Endodermal cell (in vitro differentiated cells): Measurements from ENCODE around the gene IL5. TPM values are rescaled to one million over a fixed set of nuclear protein-coding genes. Genes with fewer than 3 reads are reported as not detected.

Experiments
- DNase-seq: peaks from one replicate; pipeline ENCODE4 v3.0.0-alpha.2; 2017
- H3K27ac ChIP-seq: 2 replicates; pipeline ENCODE4 v1.5.1; 2013; ENCODE audit warnings: mild to moderate bottlenecking, low read depth, low read length, moderate library complexity
- H3K27me3 ChIP-seq: 2 replicates; pipeline ENCODE4 v1.6.1; 2013; ENCODE audit warnings: mild to moderate bottlenecking, low read length, moderate library complexity; ENCODE audit not compliant: insufficient read depth, control insufficient read depth, poor library complexity, severe bottlenecking
- H3K36me3 ChIP-seq: 2 replicates; pipeline ENCODE4 v1.7.0; 2013; ENCODE audit warnings: mild to moderate bottlenecking, low read length, moderate library complexity; ENCODE audit not compliant: control insufficient read depth, insufficient read depth
- H3K4me1 ChIP-seq: one replicate; pipeline ENCODE4 v1.7.0; 2013; ENCODE audit warnings: low read length; ENCODE audit not compliant: control insufficient read depth, insufficient read depth
- H3K4me3 ChIP-seq: 2 replicates; pipeline ENCODE4 v1.5.1; 2013; ENCODE audit warnings: mild to moderate bottlenecking, low read length, moderate library complexity
- H3K9ac ChIP-seq: 2 replicates; pipeline ENCODE4 v1.6.1; 2013; ENCODE audit warnings: mild to moderate bottlenecking, low read length, moderate library complexity; ENCODE audit not compliant: poor library complexity, severe bottlenecking; ENCODE audit errors: extremely low read depth
- H3K9me3 ChIP-seq: 2 replicates; pipeline ENCODE4 v1.6.1; 2013; ENCODE audit warnings: mild to moderate bottlenecking, low read length, moderate library complexity; ENCODE audit not compliant: control insufficient read depth
- H3K27ac Mint-ChIP-seq: 2 replicates; pipeline ENCODE4 v1.8.0; 2020; ENCODE audit warnings: mixed read lengths
- H3K27me3 Mint-ChIP-seq: 2 replicates; pipeline ENCODE4 v1.8.0; 2021; ENCODE audit warnings: mild to moderate bottlenecking, mixed read lengths; ENCODE audit not compliant: insufficient read depth
- H3K36me3 Mint-ChIP-seq: 2 replicates; pipeline ENCODE4 v1.8.0; 2020; ENCODE audit warnings: low read depth, mixed read lengths
- H3K4me1 Mint-ChIP-seq: 2 replicates; pipeline ENCODE4 v1.8.0; 2020; ENCODE audit warnings: mixed read lengths
- H3K4me3 Mint-ChIP-seq: 2 replicates; pipeline ENCODE4 v1.8.0; 2020; ENCODE audit warnings: mild to moderate bottlenecking, moderate library complexity, mixed read lengths
- H3K9me3 Mint-ChIP-seq: 2 replicates; pipeline ENCODE4 v1.8.0; 2020; ENCODE audit warnings: mild to moderate bottlenecking, mixed read lengths
- WGBS, 2 experiments: methylation state at CpG; one replicate each; pipeline versions ENCODE4 v1.1.5 to v1.1.7; 2013; ENCODE audit warnings: missing lambda C conversion rate in 2 of 2, mixed read lengths in 1 of 2; ENCODE audit not compliant: insufficient coverage in 1 of 2, insufficient read length in 1 of 2; 5-methylcytosine and 5-hydroxymethylcytosine counted together
- total RNA-seq, 2 donors: library from RNA; stranded (reverse); fragmentation: NEBNext Ultra II Directional in 1 of 2; extraction: Animal tissue kit (Norgen Biotek cat#: 25700) in 1 of 2; gene quantifications; 2 replicates in 1 of 2; 3 replicates in 1 of 2; pipeline ENCODE4 v1.2.1, GENCODE V29; 2021
- TF ChIP-seq, protein P1 (sequence below): fragments of 200-600 bp; sonication (generic); conservative IDR thresholded peaks from 2 replicates; pipeline ENCODE4 v1.5.0; 2021; ENCODE audit warnings: antibody characterized with exemption, mild to moderate bottlenecking

Gene IL5
- total RNA-seq, 2 donors from 2014 or later, result not detected

DNA sequence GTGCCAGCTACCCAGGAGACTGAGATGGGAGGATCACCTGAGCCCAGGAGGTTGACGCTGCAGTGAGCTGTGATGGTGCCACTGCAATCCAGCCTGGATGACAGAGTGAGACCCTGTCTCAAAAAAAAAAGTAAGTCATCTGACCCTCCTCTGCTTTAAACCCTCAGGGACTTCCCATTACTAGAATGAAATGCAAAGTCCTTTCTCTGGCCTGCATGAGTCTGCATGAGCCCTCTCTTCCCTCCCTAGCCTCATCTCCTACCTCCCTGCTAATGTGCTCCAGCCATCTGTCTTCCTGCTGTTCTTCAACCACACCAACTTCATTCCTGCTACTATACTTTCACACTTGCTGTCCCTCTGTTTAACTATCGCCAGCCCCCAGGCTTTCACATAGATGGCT lies 15.3 kb downstream of the IL5 start:
- H3K4me1 Mint-ChIP-seq, result no peaks in the 10 kb centered on the region
- WGBS, 2 experiments, result 71 to 89% methylated on average over 1 to 2 of the region's 2 CpGs
- H3K9me3 Mint-ChIP-seq, result no peaks in the 10 kb centered on the region

DNA sequence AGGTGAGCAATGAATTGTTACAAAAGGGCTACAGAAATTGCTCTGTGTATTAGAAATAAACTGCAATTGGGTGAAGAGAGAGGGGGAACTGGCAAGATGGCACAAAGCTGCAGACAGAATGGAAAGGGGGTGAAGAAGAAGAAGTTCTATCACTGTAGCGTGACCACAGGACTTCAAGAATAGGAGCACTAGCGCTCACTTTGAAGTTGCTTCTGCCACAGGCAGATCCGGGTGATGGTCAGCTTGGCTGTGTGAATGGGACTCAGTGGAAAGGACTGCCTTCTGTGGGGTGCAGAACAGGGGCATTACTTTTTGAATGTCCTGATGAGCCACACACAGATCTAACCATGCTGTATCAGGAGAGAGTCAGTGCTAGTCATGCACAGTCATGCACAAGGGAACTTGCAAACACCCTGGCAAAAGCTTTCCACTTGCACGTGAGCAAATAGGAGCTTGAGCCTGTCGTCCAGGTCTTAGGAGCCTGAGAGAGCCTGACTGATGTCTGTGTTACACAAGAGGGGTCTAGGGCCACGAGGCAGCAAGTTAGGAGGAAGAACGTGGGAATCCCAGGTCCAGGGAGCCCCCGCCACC lies 16.3 kb downstream of the IL5 start:
- no peaks in the 10 kb centered on the region for H3K36me3 Mint-ChIP-seq
- H3K9ac ChIP-seq, result no peak overlapping the region
- H3K4me1 Mint-ChIP-seq, result no peaks in the 10 kb centered on the region
- no peak for DNase-seq
- H3K9me3 Mint-ChIP-seq, result peaks cover 5% of the 10 kb centered on the region
- peak overlapping the region; percentile 67 for H3K4me3 ChIP-seq
- no peaks in the 10 kb centered on the region for H3K9me3 ChIP-seq
- TF ChIP-seq, protein P1, sequence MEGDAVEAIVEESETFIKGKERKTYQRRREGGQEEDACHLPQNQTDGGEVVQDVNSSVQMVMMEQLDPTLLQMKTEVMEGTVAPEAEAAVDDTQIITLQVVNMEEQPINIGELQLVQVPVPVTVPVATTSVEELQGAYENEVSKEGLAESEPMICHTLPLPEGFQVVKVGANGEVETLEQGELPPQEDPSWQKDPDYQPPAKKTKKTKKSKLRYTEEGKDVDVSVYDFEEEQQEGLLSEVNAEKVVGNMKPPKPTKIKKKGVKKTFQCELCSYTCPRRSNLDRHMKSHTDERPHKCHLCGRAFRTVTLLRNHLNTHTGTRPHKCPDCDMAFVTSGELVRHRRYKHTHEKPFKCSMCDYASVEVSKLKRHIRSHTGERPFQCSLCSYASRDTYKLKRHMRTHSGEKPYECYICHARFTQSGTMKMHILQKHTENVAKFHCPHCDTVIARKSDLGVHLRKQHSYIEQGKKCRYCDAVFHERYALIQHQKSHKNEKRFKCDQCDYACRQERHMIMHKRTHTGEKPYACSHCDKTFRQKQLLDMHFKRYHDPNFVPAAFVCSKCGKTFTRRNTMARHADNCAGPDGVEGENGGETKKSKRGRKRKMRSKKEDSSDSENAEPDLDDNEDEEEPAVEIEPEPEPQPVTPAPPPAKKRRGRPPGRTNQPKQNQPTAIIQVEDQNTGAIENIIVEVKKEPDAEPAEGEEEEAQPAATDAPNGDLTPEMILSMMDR, result no peak
- peaks cover 13% of the 10 kb centered on the region for H3K27me3 ChIP-seq
- H3K27me3 Mint-ChIP-seq, result peaks cover 9% of the 10 kb centered on the region
- WGBS, 2 experiments, result 80 to 89% methylated on average over 6 to 8 of the region's 8 CpGs
- H3K36me3 ChIP-seq, result no peaks in the 10 kb centered on the region
- no peak overlapping the region for H3K27ac Mint-ChIP-seq
- H3K4me3 Mint-ChIP-seq, result peak overlapping the region; percentile 25
- no peaks in the 10 kb centered on the region for H3K4me1 ChIP-seq
- H3K27ac ChIP-seq, result no peak overlapping the region

More for the DNA sequence above, 15.3 kb downstream of the IL5 start:
- Histone ChIP-seq H3K36me3 (no peaks in the 10 kb centered on the region), H3K27me3 (peaks cover 20% of the 10 kb centered on the region), H3K4me1 (no peaks in the 10 kb centered on the region), H3K9ac (no peak overlapping the region), H3K9me3 (no peaks in the 10 kb centered on the region), H3K4me3 (no peak overlapping the region), H3K27ac (no peak overlapping the region)
- no peak for DNase-seq
- Mint-ChIP-seq H3K27me3 (peaks cover 14% of the 10 kb centered on the region), H3K27ac (no peak overlapping the region), H3K4me3 (no peak overlapping the region), H3K36me3 (no peaks in the 10 kb centered on the region)
- TF ChIP-seq, protein P1, result no peak

DNA sequence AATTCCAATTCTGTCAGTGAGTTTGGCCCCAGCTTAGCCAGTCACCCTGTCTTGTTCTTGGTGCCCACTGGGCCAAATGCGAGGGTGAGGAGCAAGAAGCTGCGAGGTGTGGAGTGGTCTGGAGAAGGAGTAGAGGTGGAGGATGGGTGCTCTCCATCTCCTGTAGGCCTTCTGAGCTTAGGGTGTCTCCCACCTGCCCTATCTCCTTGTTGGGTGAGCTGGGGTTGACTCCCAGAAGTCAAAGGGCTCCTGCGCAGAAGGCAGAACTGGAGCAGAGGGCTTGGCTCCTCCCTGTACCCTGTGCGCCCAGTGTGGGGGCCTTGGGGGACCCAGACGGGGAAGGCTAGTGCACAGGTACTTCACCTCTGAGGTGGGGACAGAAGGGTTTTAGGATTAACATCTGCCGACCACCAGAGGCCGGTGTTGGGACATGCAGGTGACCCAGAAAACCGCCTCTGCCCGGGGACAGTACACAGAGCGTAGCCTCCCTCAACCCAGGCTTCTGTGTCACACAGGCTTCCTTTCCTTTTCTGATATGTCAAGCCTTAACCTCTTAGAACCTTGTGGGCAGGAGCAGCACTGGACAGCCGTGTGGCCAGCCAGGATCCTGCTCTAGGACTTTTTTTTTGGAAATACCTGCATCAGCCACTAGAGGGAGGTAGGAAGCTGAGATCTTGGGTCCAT lies 16.9 kb downstream of the IL5 start:
- peaks cover 3% of the 10 kb centered on the region for H3K27me3 Mint-ChIP-seq
- peak; percentile 82 for DNase-seq
- Histone ChIP-seq H3K36me3 (no peaks in the 10 kb centered on the region), H3K27me3 (peaks cover 6% of the 10 kb centered on the region), H3K9ac (no peak overlapping the region), H3K27ac (no peak overlapping the region), H3K4me3 (peak overlapping the region; percentile 67), H3K9me3 (peaks cover 1% of the 10 kb centered on the region), H3K4me1 (no peaks in the 10 kb centered on the region)
- WGBS, 2 experiments, result 0 to 37% methylated on average over 1 to 11 of the region's 11 CpGs
- peaks cover 5% of the 10 kb centered on the region for H3K9me3 Mint-ChIP-seq
- no peaks in the 10 kb centered on the region for H3K36me3 Mint-ChIP-seq
- H3K4me3 Mint-ChIP-seq, result peak overlapping the region; percentile 25
- H3K4me1 Mint-ChIP-seq, result no peaks in the 10 kb centered on the region
- TF ChIP-seq, protein P1, result peak; percentile 97
- no peak overlapping the region for H3K27ac Mint-ChIP-seq
